HG03565 (cell line): Measurements from ENCODE around the gene ZMIZ1.
A peak's percentile ranks its signal among the peaks of the same experiment; 100 is the strongest.
"Not testable (repeated sequence)": the region's sequence is repeated elsewhere in the genome, so short reads cannot be mapped to it uniquely, and the experiment has no call there.

Experiments used
- ATAC-seq: cut with Tn5 transposase; IDR thresholded peaks from one replicate; pipeline ENCODE4 v1.9.1; 2021; ENCODE audit warnings: mild to moderate bottlenecking, moderate library complexity; ENCODE audit not compliant: unreplicated experiment

The ZMIZ1 gene

DNA sequence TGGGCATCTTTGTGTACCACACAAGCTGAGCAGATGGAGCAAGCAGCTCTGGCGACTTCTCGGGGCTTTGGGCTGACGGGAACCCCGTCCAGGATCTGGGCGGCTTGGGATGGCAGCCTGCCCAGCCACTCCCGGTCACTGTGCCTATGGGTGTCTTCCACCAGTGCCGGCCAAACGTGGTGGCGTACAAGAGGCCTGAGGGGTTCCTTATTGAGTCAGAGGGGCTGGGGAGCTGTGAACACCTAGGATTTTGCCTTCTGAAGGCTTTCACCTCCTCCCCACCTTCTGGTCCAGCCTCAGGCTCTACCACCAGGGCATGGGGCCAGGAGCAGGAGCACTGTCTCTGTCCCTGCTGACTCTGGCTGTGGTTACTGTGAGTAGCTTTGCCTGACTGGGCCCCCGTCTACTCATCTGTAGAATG lies 206.7 kb downstream of the ZMIZ1 start:
- ATAC-seq = no peak

DNA sequence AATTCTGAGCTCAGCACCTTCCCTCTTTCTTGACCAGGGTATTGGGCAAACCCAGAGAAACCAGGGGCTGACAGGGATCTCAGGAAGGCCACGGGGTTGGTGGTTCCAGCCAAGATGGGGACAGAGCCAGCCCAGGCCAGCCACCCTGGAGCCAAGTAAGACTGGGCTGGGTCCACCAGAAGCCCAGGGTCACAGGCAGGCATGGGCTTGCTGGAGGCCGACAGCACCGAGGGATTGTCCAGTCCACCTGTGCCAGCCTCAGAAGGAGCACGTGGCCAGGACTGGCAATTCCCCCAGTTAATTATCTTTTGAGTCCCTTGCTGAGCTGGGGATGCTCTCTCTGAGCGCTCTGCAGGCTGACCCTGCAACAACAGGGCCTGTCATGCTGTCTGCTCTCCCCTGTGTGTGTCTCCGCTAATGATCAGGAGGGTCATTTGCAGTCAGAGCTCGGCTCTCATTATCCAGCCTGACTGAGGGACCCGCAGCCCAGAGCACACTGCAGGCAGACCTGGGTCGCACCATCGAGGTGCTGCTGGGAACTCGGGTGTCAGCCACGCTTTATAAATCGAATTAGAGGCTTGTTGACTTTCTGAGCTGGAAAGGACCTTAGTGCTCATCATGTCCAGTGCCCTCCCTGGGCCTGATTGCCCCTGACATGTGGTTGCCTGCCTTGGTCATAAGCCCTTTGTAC lies 209.0 kb downstream of the ZMIZ1 start:
- no peak for ATAC-seq

DNA sequence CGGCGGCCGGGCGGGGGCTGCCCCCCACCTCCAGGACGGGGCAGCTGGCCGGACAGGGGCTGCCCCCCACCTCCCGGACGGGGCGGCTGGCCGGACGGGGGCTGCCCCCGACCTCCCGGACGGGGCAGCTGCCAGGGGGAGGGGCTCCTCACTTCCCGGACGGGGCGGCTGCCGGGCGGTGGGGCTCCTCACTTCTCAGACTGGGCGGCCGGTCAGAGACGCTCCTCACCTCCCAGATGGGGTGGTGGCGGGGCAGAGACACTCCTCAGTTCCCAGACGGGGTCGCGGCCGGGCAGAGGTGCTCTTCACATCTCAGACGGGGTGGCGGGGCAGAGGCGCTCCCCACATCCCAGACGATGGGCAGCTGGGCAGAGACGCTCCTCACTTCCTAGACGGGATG lies 210.3 kb downstream of the ZMIZ1 start:
- not testable (repeated sequence) for ATAC-seq

DNA sequence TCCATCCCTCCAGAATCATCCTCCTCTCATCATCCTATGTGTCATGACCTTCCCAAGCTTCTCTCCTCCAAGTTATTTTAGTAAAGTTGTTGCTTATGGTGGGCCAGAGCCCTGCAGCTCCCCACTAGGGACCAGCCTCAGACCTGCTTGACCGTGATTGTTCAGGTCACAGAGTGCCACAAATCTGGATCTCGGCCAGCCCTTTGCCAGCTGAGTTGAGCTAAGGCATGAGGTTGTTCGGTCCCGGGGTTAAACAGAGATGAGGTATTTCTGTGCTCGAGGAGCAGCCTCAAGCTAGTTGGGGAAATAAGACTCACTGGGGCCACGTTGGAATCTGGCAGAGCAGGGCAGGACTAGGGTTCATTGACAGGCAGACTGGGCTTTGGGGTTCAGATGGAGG lies 212.2 kb downstream of the ZMIZ1 start:
- ATAC-seq = no peak

DNA sequence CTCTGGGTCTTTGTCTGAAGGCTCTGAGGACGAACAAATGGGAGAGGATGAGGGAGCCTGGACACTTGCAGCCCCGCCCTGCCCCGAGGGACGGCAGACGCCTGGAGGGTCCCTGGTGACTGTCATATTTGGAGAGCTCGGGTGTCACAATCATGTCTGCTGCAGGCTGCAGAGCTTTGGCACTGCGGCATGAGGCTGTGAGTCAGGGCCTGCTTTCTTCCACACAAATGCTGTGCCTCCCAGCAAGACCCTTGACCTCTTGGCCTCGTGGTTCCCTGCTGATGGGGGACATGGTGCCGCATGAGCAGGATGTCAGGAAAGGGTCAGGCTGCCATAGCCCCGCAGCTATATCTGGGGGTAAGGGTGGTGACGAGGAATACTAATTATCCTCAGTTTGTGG lies 213.6 kb downstream of the ZMIZ1 start:
- no peak for ATAC-seq

DNA sequence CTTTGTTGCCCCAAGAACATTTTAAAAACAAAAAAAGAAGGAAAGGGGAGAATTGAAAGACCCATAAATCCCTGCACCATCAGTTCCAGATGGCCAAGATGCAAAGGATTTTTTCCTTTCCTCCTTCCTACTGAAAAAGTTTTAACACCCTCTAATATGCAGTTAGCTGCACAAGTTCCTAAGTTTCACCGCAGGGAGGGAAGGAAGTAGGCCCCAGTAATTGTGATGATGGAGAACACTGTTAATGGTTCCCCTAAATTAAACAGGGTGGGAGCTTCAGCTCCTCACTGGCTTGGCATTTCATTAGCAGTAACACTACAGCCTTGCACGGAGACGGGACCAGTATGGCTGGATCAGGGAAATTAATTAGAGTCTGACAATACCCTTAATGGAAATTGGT lies 214.8 kb downstream of the ZMIZ1 start:
- ATAC-seq = no peak

DNA sequence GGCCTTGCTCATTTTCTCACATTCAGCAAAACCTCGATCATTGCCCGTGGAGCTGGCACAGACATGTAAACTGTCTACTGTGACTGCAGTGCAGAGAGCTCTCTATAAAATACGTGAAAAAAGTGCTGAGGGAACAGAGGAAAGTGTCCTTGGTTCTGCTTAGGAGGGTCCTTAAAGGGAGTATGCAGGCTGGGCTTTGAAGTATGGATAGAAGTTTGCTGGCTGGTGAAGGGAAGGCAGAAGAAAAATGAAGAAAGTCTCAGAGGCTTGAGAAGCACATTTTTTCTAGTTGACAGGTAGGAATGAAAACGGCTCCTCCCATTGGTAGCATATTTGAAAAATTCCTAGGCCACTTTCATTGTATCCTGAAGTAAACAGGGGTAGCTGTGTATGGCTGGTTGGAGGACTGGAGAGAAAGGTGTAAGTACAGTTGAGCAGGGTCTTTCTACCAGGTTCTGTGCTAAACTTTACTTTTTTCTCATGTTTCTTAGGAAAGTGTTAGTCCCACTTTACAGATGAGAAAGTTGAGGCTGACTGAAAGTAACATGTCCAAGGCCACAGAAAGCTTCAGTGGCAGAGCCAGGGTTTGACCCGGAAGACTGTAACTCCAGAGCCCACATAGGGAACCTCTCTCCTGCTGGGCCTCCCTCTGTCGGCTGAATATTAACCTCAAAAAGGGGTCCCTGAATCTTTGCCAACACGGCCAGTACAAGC lies 215.5 kb downstream of the ZMIZ1 start:
- ATAC-seq = no peak

DNA sequence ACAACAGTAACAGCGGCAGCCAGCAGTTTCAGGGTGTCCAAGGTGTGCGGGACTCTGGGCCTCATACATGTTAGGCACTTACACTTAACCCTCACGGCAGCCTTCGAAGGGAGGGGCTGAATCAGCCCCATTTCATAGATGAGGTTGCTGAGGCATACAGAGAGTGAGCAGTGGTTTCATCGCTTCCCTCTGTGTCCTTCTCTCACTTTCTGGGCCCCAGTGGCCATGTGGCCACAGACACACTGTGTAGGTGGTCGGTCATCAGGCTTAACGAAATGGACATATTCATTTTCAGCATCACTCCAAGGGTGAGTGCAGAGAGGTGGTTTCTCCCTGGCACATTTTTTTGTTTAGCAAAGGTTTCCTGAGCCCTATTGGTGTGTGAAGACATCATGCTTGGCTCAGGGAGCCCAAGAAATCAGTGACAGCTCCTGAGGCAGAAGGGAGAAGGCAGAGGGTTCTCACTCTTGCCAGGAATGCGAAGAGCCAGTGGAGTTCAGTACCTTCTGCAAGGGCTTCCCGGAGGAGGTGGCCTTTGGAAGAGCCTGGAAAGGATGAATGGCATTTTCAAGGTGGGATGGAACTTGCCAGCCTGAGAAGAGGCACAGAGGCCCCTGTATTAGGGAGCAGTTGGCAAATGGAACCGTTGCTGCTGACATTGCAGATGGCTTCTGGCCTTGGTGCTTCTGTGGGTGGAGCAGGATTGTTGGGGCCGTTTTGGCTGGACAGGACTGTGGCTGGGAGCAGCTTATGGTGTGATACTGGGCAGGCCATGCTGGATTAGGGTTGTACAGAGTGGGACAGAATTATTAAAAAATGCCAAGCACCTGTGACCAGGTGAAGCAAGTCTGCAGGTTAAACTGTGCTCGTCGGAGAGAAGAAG lies 216.8 kb downstream of the ZMIZ1 start:
- peak; percentile 74 for ATAC-seq

DNA sequence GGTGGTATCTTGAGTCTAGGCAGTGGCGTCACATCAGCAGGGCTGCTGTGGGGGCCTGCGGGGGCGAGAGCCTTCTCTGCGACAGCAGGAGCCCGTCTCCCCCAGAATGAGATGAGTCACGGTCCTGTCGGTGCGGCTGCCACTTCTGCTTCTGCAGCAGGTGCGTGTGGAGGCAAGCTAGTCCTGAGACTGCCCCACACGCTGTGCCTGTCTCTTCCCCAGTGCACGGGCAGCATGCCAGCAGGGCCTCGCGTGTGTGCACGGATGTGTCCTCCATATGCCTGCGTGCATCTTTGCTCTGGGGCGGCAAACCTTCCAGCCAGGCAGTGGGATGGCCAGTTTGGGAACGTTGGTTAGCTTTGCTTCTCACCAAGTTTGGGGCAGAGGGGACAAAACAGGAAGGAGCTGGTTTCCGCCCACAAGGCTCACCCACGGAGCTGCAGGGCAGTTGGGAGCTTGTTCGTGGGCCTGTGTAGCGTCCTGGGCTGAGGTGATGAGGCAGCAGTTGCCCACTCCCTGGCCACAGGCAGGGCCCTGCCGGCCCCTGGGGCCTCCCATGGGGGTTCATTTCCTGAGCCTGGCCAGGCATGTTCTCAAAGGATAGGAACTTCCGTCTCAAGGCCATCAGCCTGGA lies 217.7 kb downstream of the ZMIZ1 start:
- peak; percentile 61 for ATAC-seq

DNA sequence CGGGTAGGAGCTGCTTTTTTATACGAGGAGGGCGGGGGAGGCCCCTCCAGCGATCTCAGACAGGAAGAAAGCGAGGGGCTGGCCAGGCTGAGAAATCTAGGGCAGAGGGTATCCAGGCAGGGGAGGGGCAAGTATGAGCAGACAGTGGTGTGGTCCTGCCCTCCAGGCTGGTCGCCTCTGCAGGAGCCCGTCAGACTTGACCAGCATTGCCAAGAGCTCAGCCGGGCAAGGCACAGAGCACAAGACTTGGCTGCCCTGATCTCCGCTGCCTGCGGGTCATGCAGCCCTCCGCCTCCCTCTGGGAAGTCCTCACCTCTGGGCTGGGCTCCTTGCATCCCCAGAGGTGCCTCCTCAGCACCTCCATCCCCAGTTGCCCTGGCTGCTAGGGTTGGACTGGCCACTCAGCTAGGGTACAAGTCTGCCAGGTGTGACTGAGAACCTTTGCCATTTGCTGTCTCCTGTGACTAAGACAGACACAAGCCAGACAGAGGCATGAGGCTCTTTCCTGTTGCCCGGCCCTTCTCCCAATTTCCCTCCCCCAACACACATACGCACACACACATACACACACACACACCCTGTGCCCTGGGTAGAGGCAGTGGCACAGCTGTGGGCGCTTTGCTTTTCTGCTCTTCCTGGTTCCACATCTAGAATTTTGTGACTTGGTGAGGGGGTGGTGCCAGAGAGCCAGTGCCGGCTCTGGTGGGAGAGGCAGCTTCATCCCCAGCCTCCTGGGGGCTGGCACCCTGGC lies 219.4 kb downstream of the ZMIZ1 start:
- ATAC-seq = no peak

DNA sequence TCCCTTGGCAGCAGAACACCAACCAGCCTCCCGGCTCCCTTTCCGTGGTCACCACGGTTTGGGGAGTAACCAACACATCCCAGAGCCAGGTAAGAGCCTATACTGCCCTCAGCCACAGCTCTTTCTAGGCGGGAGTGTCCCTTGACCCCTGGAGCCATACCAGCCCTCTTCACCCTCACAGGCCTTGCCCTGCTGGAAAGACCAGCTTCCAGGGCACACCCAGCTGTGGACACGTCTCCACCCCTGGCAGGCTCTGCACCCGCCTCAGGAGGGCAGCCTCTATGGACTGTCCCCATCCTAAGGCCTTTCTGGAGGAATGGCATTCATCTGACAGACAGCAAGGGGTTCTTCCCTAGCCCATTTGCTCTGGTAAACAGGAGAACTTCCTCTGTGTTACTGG lies 221.0 kb downstream of the ZMIZ1 start:
- ATAC-seq = no peak

DNA sequence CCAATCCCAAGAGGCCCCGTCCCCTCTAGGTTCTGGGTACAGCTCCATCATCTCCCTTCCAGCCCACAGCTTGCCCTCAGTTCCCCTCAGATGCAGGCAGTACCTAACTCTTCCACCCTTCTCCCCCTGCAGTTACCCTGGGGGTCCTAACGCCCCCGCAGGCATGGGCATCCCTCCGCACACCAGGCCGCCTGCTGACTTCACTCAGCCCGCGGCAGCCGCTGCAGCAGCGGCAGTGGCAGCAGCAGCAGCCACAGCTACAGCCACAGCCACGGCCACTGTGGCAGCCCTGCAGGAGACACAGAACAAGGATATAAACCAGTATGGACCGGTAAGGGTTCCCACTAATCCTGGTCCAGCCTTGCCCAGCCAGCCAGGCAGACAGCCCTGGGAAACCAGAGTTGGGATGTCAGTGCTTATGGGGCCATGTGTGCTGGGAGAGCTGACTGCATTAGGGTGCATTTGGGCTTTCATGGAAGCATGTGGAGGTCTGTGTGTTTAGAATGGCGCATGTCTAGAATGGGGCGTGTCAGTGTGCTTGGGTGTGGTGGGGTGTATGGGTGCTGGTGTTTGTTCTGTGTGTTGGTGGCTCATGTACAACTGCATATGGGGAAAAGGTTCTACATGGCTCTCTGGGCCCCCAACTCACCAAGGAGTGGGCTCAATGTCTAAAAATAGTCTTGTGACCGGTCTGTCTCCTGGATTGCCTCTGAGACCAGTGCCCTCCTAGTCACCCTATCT lies 223.4 kb downstream of the ZMIZ1 start:
- ATAC-seq = no peak

DNA sequence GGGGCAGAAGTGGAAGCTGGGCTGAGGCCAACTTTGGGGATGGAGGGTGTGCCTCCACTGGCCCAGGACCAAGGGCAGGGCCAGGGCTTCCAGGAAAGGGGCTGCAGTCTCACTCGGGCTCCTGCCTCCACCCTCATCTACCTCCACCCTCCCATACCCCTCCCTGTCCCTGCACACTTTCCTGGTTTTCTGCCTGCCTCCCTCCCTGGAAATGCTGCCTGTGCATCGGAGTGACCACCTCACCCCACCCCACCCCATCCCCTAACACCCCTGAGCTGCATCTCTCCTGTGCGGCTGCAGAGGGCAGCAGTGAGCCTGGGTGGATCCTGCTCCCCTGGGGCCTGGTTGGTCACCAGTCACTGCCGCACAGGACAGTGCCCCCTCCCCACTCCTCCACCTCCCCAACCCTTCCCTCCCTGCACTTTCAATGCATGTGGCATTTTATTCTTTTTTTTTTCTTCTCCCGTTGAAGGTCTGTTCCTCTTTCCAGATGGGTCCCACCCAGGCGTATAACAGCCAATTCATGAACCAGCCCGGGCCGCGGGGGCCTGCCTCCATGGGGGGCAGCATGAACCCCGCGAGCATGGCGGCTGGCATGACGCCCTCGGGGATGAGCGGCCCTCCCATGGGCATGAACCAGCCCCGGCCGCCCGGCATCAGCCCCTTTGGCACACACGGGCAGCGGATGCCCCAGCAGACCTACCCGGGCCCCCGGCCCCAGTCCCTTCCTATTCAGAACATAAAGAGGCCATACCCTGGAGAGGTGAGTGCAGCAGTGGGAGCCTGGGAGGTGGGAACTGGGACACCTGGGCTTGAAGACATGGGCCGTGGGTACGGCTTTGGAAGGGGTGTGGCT lies 224.4 kb downstream of the ZMIZ1 start:
- no peak for ATAC-seq

DNA sequence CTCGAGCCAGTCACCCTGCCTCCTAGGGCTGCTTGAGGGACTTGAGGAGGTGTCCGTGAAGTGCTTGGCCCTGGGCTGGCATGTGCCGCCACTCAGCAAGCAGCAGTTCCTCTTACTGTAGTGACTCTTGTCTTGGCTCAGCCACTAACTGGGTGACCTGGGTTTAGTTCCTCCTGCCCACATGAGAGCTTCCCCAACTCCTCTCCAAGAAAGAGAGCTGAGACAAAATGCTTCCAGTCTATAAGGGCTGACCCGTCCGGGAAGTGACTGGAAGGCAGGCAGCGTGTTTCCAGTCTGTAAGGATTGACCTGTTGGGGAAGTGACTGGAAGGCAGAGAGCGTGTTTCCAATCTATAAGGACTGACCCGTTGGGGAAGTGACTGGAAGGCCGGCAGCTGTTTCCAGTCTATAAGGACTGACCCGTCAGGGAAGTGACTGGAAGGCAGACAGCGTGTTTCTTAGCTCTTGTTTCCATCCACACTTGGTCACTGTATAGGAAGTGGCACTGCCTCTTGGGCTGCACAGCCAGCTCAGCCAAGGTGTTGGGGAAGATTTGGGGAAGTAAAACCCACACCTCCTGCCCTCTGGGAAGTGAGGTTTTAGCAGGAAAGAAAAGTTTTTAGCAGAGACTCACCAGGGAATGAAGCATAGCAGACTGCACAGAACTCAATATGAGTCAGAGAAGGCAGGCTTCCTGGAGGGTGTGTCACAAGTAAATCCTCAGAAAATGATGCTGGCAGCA lies 225.2 kb downstream of the ZMIZ1 start:
- no peak for ATAC-seq

DNA sequence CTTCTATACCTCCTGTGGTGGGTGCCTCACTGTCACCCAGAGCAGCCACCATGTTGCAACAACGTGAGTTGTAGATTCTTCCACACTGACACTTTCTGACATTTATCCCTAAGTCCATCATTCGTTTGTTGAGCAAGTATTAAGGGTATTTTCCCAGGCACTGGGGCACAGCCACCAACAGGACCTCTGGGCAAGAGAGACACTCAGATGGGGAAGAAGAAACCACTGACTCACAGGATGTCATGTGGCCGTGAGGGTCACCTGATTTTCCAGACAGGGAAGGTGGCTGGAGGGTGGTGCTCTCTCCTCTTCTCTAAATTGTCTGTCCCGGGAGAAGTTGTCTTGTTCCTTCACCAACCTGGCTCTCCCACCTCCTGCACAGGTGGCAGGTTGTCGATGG lies 226.8 kb downstream of the ZMIZ1 start:
- no peak for ATAC-seq

DNA sequence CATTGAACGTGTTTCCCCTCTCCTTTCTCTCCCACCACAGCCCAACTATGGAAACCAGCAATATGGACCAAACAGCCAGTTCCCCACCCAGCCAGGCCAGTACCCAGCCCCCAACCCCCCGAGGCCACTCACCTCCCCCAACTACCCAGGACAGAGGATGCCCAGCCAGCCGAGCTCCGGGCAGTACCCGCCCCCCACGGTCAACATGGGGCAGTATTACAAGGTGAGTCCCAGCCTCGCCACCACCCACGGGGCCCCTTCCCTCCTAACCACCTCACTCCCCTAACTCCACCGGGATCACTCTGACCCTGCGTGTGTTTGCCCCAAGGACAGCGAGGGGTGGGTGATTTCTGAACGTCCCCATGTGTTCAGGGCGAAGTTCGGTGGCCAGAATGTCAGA lies 227.7 kb downstream of the ZMIZ1 start:
- ATAC-seq = no peak

DNA sequence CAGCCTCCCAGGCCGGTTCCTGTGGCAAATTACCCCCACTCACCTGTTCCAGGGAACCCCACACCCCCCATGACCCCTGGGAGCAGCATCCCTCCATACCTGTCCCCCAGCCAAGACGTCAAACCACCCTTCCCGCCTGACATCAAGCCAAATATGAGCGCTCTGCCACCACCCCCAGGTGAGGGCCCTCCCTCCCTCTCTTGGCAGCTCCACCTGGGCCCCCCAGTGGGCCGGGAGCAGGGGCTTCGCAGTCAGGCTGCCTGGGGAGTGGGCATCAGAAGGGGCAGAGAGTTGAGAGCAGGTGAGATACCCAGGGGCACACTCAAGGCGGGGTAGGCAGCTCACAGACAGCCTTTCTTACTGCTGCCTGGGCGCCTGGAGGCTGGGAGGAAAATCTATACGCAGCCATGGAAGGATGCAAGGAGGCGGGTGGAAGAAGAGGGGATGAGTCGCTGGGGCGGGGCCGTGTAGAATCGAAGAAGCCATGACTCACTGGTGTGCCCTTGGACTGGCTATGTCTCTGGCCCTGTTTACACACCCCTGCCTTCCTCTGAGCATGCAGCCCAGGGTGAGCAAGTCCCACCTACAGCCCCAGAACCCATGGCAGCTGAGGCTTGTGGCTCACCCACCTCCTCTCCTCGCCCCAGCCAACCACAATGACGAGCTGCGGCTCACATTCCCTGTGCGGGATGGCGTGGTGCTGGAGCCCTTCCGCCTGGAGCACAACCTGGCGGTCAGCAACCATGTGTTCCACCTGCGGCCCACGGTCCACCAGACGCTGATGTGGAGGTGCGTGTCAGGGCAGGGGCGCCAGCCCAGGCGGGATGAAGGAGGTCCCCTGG lies 229.9 kb downstream of the ZMIZ1 start:
- ATAC-seq = no peak
